HEK293T (cell line): ENCODE results near the gene NSFL1C.

Source experiments
- ELF4 ChIP-seq: fragments of 450-650 bp; IDR thresholded peaks from 2 replicates; pipeline ENCODE4 v1.6.1; 2017; ENCODE audit warnings: antibody characterized with exemption
- FOXA1 ChIP-seq: fragments of 450-650 bp; IDR thresholded peaks from 2 replicates; pipeline ENCODE4 v1.6.1; 2016; ENCODE audit warnings: mild to moderate bottlenecking
- L3MBTL2 ChIP-seq: fragments of 450-650 bp; conservative IDR thresholded peaks from 2 replicates; pipeline ENCODE4 v1.6.1; 2016; ENCODE audit warnings: mild to moderate bottlenecking
- NFRKB ChIP-seq: fragments of 450-650 bp; IDR thresholded peaks from 2 replicates; pipeline ENCODE4 v1.6.1; 2016; ENCODE audit warnings: mild to moderate bottlenecking, moderate library complexity
- SUZ12 ChIP-seq: fragments of 450-650 bp; IDR thresholded peaks from 2 replicates; pipeline ENCODE4 v1.6.1; 2016; ENCODE audit warnings: mild to moderate bottlenecking
- TARDBP ChIP-seq: fragments of 450-650 bp; IDR thresholded peaks from 2 replicates; pipeline ENCODE4 v1.6.1; 2016

GRCh38 chr20:1396264-1396663 lies 70.4 kb downstream of the NSFL1C start:
- TF ChIP-seq L3MBTL2 (no peak), TARDBP (no peak), SUZ12 (no peak), ELF4 (no peak), FOXA1 (no peak), NFRKB (no peak)
